GM12878 (cell line): ENCODE results near the gene IL17A. TPM values are rescaled to one million over a fixed set of nuclear protein-coding genes. Genes with fewer than 3 reads are reported as not detected.

Experiments
- CHD4 ChIP-seq: fragments of 200-600 bp; sonication (generic); IDR thresholded peaks from 2 replicates; pipeline ENCODE4 v1.6.1; 2016; ENCODE audit warnings: mild to moderate bottlenecking
- MXI1 ChIP-seq: fragments of 150-350 bp; IDR thresholded peaks from 2 replicates; pipeline ENCODE4 v1.6.1; 2011; ENCODE audit warnings: low read depth, mild to moderate bottlenecking, inconsistent platforms, low read length, improper control_type of control experiment
- NBN ChIP-seq: fragments of 450-650 bp; IDR thresholded peaks from 2 replicates; pipeline ENCODE4 v1.6.1; 2016
- PML ChIP-seq: IDR thresholded peaks from 2 replicates; pipeline ENCODE4 v1.6.1; 2012; ENCODE audit warnings: low read length, inconsistent platforms
- RAD51 ChIP-seq: fragments of 450-650 bp; IDR thresholded peaks from 2 replicates; pipeline ENCODE4 v1.6.1; 2016; ENCODE audit warnings: moderate library complexity, mild to moderate bottlenecking, inconsistent platforms
- ZNF217 ChIP-seq: fragments of 450-650 bp; IDR thresholded peaks from 2 replicates; pipeline ENCODE4 v1.6.1; 2017; ENCODE audit warnings: antibody characterized with exemption, mild to moderate bottlenecking
- polyA plus RNA-seq, 11 experiments: library from polyadenylated mRNA; depleted of rRNA in 4 of 11; unstranded in 6 of 11; stranded (reverse) in 5 of 11; fragments of >200 nt; fragmentation: Nextera tagmentation in 4 of 11; fragmentation: Illumina TruSeq in 1 of 11; extraction: Ambion mirVana in 4 of 11; extraction: Trizol in 1 of 11; gene quantifications; 1 replicate in 1 of 11; 2 replicates in 10 of 11; pipeline versions ENCODE4 v1.2.1 to v1.2.3, GENCODE V29; 2011 to 2016; ENCODE audit warnings: inconsistent platforms in 2 of 11, missing spikeins in 2 of 11, low read depth in 1 of 11
- total RNA-seq, 4 experiments: library from RNA; depleted of rRNA in 3 of 4; stranded (reverse); fragments of >200 nt in 3 of 4; fragmentation: Illumina TruSeq in 1 of 4; extraction: Trizol in 1 of 4; gene quantifications; 2 replicates each; pipeline versions ENCODE4 v1.2.1 to v1.2.3, GENCODE V29; 2013 to 2021
- TF ChIP-seq, protein P1 (sequence below): fragments of 450-650 bp; formaldehyde crosslinking; IDR thresholded peaks from 2 replicates; pipeline ENCODE4 v1.4.0; 2022; ENCODE audit warnings: mild to moderate bottlenecking, moderate library complexity
- TF ChIP-seq, protein P2 (sequence below): IDR thresholded peaks from 2 replicates; pipeline ENCODE4 v1.6.1; 2011; ENCODE audit warnings: borderline replicate concordance, low read depth, mild to moderate bottlenecking, moderate library complexity, mixed read lengths, low read length; ENCODE audit not compliant: insufficient read depth; ENCODE audit errors: extremely low read length
- TF ChIP-seq, protein P3 (sequence below): IDR thresholded peaks from 2 replicates; pipeline ENCODE4 v1.6.1; 2012; ENCODE audit warnings: mild to moderate bottlenecking, low read depth, low read length
- TF ChIP-seq, protein P4 (sequence below): fragments of 450-650 bp; IDR thresholded peaks from 2 replicates; pipeline ENCODE4 v1.6.1; 2017; ENCODE audit warnings: mild to moderate bottlenecking, low read depth, inconsistent platforms; ENCODE audit not compliant: poor library complexity, severe bottlenecking
- TF ChIP-seq, protein P5 (sequence below): fragments of 450-650 bp; IDR thresholded peaks from 2 replicates; pipeline ENCODE4 v1.6.1; 2017; ENCODE audit warnings: borderline replicate concordance

IL17A gene
- total and polyA plus RNA-seq, 10 of the 15 experiments (the other 5 are each of a cell fraction or from before 2014, with no cell fraction given): not detected

DNA sequence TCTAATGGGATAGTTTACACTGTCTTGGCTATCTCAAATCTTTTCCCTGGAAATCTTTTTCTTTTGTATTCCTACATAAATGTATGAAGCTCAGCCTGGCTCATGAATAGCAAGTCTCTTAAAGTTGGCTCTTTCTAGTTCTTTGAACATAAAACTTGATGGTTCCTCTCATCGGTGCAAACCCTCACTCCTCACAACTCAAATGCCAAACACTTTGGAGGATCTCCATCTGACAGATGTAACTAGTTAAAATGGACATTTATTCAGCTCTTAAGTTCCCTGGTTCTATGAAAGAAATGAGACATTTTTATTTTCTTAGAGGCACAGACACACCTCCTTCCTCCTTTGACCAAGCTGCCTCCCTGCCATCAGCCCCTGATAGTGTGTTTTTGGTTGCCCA is 43.6 kb upstream of the IL17A start (continued):
- TF ChIP-seq, protein P1, sequence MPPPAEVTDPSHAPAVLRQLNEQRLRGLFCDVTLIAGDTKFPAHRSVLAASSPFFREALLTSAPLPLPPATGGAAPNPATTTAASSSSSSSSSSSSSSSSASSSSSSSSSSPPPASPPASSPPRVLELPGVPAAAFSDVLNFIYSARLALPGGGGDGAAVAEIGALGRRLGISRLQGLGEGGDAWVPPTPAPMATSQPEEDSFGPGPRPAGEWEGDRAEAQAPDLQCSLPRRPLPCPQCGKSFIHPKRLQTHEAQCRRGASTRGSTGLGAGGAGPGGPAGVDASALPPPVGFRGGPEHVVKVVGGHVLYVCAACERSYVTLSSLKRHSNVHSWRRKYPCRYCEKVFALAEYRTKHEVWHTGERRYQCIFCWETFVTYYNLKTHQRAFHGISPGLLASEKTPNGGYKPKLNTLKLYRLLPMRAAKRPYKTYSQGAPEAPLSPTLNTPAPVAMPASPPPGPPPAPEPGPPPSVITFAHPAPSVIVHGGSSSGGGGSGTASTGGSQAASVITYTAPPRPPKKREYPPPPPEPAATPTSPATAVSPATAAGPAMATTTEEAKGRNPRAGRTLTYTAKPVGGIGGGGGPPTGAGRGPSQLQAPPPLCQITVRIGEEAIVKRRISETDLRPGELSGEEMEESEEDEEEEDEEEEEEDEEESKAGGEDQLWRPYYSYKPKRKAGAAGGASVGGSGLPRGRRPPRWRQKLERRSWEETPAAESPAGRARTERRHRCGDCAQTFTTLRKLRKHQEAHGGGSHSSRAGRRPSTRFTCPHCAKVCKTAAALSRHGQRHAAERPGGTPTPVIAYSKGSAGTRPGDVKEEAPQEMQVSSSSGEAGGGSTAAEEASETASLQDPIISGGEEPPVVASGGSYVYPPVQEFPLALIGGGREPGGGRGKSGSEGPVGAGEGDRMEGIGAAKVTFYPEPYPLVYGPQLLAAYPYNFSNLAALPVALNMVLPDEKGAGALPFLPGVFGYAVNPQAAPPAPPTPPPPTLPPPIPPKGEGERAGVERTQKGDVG (CRISPR knock-in tag): no peak
- TF ChIP-seq NBN (no peak), MXI1 (no peak), RAD51 (no peak), CHD4 (no peak), PML (no peak), ZNF217 (no peak)
- TF ChIP-seq, protein P2, sequence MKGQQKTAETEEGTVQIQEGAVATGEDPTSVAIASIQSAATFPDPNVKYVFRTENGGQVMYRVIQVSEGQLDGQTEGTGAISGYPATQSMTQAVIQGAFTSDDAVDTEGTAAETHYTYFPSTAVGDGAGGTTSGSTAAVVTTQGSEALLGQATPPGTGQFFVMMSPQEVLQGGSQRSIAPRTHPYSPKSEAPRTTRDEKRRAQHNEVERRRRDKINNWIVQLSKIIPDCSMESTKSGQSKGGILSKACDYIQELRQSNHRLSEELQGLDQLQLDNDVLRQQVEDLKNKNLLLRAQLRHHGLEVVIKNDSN: no peak
- TF ChIP-seq, protein P3, sequence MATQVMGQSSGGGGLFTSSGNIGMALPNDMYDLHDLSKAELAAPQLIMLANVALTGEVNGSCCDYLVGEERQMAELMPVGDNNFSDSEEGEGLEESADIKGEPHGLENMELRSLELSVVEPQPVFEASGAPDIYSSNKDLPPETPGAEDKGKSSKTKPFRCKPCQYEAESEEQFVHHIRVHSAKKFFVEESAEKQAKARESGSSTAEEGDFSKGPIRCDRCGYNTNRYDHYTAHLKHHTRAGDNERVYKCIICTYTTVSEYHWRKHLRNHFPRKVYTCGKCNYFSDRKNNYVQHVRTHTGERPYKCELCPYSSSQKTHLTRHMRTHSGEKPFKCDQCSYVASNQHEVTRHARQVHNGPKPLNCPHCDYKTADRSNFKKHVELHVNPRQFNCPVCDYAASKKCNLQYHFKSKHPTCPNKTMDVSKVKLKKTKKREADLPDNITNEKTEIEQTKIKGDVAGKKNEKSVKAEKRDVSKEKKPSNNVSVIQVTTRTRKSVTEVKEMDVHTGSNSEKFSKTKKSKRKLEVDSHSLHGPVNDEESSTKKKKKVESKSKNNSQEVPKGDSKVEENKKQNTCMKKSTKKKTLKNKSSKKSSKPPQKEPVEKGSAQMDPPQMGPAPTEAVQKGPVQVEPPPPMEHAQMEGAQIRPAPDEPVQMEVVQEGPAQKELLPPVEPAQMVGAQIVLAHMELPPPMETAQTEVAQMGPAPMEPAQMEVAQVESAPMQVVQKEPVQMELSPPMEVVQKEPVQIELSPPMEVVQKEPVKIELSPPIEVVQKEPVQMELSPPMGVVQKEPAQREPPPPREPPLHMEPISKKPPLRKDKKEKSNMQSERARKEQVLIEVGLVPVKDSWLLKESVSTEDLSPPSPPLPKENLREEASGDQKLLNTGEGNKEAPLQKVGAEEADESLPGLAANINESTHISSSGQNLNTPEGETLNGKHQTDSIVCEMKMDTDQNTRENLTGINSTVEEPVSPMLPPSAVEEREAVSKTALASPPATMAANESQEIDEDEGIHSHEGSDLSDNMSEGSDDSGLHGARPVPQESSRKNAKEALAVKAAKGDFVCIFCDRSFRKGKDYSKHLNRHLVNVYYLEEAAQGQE: no peak
- TF ChIP-seq, protein P4, sequence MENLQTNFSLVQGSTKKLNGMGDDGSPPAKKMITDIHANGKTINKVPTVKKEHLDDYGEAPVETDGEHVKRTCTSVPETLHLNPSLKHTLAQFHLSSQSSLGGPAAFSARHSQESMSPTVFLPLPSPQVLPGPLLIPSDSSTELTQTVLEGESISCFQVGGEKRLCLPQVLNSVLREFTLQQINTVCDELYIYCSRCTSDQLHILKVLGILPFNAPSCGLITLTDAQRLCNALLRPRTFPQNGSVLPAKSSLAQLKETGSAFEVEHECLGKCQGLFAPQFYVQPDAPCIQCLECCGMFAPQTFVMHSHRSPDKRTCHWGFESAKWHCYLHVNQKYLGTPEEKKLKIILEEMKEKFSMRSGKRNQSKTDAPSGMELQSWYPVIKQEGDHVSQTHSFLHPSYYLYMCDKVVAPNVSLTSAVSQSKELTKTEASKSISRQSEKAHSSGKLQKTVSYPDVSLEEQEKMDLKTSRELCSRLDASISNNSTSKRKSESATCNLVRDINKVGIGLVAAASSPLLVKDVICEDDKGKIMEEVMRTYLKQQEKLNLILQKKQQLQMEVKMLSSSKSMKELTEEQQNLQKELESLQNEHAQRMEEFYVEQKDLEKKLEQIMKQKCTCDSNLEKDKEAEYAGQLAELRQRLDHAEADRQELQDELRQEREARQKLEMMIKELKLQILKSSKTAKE: no peak
- TF ChIP-seq, protein P5, sequence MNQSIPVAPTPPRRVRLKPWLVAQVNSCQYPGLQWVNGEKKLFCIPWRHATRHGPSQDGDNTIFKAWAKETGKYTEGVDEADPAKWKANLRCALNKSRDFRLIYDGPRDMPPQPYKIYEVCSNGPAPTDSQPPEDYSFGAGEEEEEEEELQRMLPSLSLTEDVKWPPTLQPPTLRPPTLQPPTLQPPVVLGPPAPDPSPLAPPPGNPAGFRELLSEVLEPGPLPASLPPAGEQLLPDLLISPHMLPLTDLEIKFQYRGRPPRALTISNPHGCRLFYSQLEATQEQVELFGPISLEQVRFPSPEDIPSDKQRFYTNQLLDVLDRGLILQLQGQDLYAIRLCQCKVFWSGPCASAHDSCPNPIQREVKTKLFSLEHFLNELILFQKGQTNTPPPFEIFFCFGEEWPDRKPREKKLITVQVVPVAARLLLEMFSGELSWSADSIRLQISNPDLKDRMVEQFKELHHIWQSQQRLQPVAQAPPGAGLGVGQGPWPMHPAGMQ: no peak
